ENCODE results near the gene GGT6.

DNA sequence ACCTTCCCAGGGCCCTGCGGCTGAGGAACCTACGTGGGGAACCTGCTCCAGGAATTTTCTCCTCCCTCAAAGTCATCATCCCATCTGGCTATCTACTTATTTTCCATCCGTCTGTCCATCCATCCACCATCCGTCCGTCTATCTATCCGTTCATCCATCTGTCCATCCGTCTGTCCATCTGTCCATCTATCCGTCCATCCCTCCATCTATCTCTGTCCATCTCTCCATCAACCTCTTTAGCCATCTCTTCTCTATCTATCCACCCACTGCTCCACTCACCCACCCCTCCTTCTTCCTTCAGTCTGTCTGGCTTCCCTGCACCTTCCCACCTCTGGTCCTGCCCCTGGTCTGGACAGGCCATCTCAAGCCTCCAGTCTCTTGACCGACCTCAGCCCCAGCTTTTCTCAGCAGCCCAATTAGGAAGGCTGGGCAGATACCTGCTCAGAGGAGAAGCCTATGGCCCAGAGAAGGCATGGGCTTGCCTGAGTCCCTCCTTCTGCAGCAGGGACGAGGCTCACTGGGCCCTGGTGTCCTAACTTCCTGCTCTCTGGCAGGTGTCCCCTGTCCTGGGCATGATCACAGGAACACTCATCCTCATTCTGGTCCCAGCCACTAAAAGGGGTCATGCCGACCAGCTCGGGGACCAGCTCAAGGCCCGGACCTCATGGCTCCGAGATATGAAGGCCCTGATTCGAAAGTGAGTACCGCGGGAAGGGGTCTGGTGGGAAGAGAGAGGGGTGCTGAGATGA lies 28.2 kb downstream of the GGT6 start:
- TF ChIP-seq POLR2A (IDR thresholded peaks at IDR 0.05) = no peak
- TF ChIP-seq, protein P1, sequence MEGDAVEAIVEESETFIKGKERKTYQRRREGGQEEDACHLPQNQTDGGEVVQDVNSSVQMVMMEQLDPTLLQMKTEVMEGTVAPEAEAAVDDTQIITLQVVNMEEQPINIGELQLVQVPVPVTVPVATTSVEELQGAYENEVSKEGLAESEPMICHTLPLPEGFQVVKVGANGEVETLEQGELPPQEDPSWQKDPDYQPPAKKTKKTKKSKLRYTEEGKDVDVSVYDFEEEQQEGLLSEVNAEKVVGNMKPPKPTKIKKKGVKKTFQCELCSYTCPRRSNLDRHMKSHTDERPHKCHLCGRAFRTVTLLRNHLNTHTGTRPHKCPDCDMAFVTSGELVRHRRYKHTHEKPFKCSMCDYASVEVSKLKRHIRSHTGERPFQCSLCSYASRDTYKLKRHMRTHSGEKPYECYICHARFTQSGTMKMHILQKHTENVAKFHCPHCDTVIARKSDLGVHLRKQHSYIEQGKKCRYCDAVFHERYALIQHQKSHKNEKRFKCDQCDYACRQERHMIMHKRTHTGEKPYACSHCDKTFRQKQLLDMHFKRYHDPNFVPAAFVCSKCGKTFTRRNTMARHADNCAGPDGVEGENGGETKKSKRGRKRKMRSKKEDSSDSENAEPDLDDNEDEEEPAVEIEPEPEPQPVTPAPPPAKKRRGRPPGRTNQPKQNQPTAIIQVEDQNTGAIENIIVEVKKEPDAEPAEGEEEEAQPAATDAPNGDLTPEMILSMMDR (IDR thresholded peaks at IDR 0.05) = no peak
